Muscle layer of colon (tissue), 2 donors: Measurements from ENCODE around the gene STAB1.
A peak's percentile ranks its signal among the peaks of the same experiment; 100 is the strongest.

Experiments used
- H3K27ac ChIP-seq: one replicate; pipeline ENCODE4 v1.7.0; 2013; ENCODE audit warnings: low read depth, mild to moderate bottlenecking, low read length, moderate library complexity
- H3K27me3 ChIP-seq, 2 donors: one replicate each; pipeline ENCODE4 v1.7.0; 2013; ENCODE audit warnings: low read length in 2 of 2, mild to moderate bottlenecking in 2 of 2; ENCODE audit not compliant: insufficient read depth in 2 of 2, control insufficient read depth in 1 of 2
- H3K36me3 ChIP-seq: one replicate; pipeline ENCODE4 v1.7.0; 2013; ENCODE audit warnings: mild to moderate bottlenecking, low read length; ENCODE audit not compliant: insufficient read depth
- H3K4me1 ChIP-seq: one replicate; pipeline ENCODE4 v1.7.0; 2013; ENCODE audit warnings: mild to moderate bottlenecking, low read length; ENCODE audit not compliant: insufficient read depth
- H3K4me3 ChIP-seq, 2 donors: one replicate each; pipeline ENCODE4 v1.7.0; 2013; ENCODE audit warnings: low read length in 2 of 2, low read depth in 1 of 2, mild to moderate bottlenecking in 1 of 2, moderate library complexity in 1 of 2
- H3K9ac ChIP-seq: one replicate; pipeline ENCODE4 v1.7.0; 2013; ENCODE audit warnings: low read length
- H3K9me3 ChIP-seq: one replicate; pipeline ENCODE4 v1.7.0; 2013; ENCODE audit warnings: mild to moderate bottlenecking, low read length
- donor health status: abdominal sarcoma.
- donor health status: Adenocarcinoma of cecum.

Gene STAB1

GRCh38 chr3:52481819-52482521 is 13.2 kb upstream of the STAB1 start:
- no peak overlapping the region for H3K27ac ChIP-seq
- no peak overlapping the region for H3K9ac ChIP-seq
- H3K4me1 ChIP-seq, result peaks cover 21% of the 10 kb centered on the region

GRCh38 chr3:52483081-52483480 is 12.1 kb upstream of the STAB1 start:
- H3K9ac ChIP-seq, result no peak overlapping the region
- peaks cover 21% of the 10 kb centered on the region for H3K4me1 ChIP-seq
- peak overlapping the region; percentile 35 for H3K27ac ChIP-seq
- H3K4me3 ChIP-seq, result no peak overlapping the region
- H3K36me3 ChIP-seq, result peaks cover 68% of the 10 kb centered on the region
- no peaks in the 10 kb centered on the region for H3K27me3 ChIP-seq
- H3K9me3 ChIP-seq, result no peaks in the 10 kb centered on the region

More at GRCh38 chr3:52481819-52482521, 13.2 kb upstream of the STAB1 start:
- H3K27me3 ChIP-seq, result no peaks in the 10 kb centered on the region
- no peaks in the 10 kb centered on the region for H3K9me3 ChIP-seq
- H3K4me3 ChIP-seq, result no peak overlapping the region
- H3K36me3 ChIP-seq, result peaks cover 68% of the 10 kb centered on the region

GRCh38 chr3:52483577-52484381 is 11.4 kb upstream of the STAB1 start:
- Histone ChIP-seq H3K27me3 (no peaks in the 10 kb centered on the region), H3K36me3 (peaks cover 66% of the 10 kb centered on the region), H3K9me3 (no peaks in the 10 kb centered on the region), H3K27ac (peak overlapping the region; percentile 35), H3K9ac (no peak overlapping the region), H3K4me1 (peaks cover 21% of the 10 kb centered on the region), H3K4me3 (no peak overlapping the region)

- Histone ChIP-seq H3K4me1 (peaks cover 21% of the 10 kb centered on the region), H3K4me3 (no peak overlapping the region), H3K9ac (no peak overlapping the region), H3K27me3 (no peaks in the 10 kb centered on the region), H3K9me3 (no peaks in the 10 kb centered on the region), H3K36me3 (peaks cover 66% of the 10 kb centered on the region), H3K27ac (peak overlapping the region; percentile 59)
These were observed 10.3 kb upstream of the STAB1 start for GRCh38 chr3:52484680-52485461.

GRCh38 chr3:52487050-52487787 is 7.9 kb upstream of the STAB1 start:
- H3K36me3 ChIP-seq, result peaks cover 66% of the 10 kb centered on the region
- H3K27ac ChIP-seq, result no peak overlapping the region
- H3K9ac ChIP-seq, result no peak overlapping the region
- no peaks in the 10 kb centered on the region for H3K27me3 ChIP-seq
- H3K4me3 ChIP-seq, result no peak overlapping the region
- no peaks in the 10 kb centered on the region for H3K9me3 ChIP-seq
- H3K4me1 ChIP-seq, result peaks cover 21% of the 10 kb centered on the region

DNA sequence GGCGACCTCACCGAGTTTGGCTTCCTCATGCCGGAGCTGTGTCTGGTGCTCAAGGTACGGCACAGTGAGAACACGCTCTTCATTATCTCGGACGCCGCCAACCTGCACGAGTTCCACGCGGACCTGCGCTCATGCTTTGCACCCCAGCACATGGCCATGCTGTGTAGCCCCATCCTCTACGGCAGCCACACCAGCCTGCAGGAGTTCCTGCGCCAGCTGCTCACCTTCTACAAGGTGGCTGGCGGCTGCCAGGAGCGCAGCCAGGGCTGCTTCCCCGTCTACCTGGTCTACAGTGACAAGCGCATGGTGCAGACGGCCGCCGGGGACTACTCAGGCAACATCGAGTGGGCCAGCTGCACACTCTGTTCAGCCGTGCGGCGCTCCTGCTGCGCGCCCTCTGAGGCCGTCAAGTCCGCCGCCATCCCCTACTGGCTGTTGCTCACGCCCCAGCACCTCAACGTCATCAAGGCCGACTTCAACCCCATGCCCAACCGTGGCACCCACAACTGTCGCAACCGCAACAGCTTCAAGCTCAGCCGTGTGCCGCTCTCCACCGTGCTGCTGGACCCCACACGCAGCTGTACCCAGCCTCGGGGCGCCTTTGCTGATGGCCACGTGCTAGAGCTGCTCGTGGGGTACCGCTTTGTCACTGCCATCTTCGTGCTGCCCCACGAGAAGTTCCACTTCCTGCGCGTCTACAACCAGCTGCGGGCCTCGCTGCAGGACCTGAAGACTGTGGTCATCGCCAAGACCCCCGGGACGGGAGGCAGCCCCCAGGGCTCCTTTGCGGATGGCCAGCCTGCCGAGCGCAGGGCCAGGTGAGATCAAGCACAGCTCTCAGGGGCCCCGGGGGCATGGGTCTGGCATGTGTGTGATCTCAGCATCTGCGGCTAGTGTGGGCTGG is 7.1 kb upstream of the STAB1 start:
- Histone ChIP-seq H3K27ac (no peak overlapping the region), H3K27me3 (no peaks in the 10 kb centered on the region), H3K4me3 (no peak overlapping the region), H3K9ac (no peak overlapping the region), H3K36me3 (peaks cover 66% of the 10 kb centered on the region), H3K4me1 (peaks cover 20% of the 10 kb centered on the region), H3K9me3 (no peaks in the 10 kb centered on the region)

GRCh38 chr3:52488746-52489145 is 6.4 kb upstream of the STAB1 start:
- Histone ChIP-seq H3K27me3 (no peaks in the 10 kb centered on the region), H3K9me3 (no peaks in the 10 kb centered on the region), H3K4me3 (no peak overlapping the region), H3K4me1 (peaks cover 13% of the 10 kb centered on the region), H3K9ac (no peak overlapping the region), H3K36me3 (peaks cover 72% of the 10 kb centered on the region), H3K27ac (no peak overlapping the region)

GRCh38 chr3:52489453-52489852 is 5.7 kb upstream of the STAB1 start:
- Histone ChIP-seq H3K9me3 (no peaks in the 10 kb centered on the region), H3K36me3 (peaks cover 77% of the 10 kb centered on the region), H3K27ac (no peak overlapping the region)

GRCh38 chr3:52490035-52490938 is 4.9 kb upstream of the STAB1 start:
- Histone ChIP-seq H3K36me3 (peaks cover 77% of the 10 kb centered on the region), H3K4me3 (no peak overlapping the region), H3K4me1 (peaks cover under 1% of the 10 kb centered on the region), H3K27ac (no peak overlapping the region), H3K27me3 (no peaks in the 10 kb centered on the region), H3K9me3 (no peaks in the 10 kb centered on the region), H3K9ac (no peak overlapping the region)

More at GRCh38 chr3:52489453-52489852, 5.7 kb upstream of the STAB1 start:
- no peak overlapping the region for H3K9ac ChIP-seq
- H3K4me3 ChIP-seq, result no peak overlapping the region
- no peaks in the 10 kb centered on the region for H3K27me3 ChIP-seq
- H3K4me1 ChIP-seq, result peaks cover 9% of the 10 kb centered on the region
